ENCODE data around the gene TRPC4AP.

Gene TRPC4AP

DNA sequence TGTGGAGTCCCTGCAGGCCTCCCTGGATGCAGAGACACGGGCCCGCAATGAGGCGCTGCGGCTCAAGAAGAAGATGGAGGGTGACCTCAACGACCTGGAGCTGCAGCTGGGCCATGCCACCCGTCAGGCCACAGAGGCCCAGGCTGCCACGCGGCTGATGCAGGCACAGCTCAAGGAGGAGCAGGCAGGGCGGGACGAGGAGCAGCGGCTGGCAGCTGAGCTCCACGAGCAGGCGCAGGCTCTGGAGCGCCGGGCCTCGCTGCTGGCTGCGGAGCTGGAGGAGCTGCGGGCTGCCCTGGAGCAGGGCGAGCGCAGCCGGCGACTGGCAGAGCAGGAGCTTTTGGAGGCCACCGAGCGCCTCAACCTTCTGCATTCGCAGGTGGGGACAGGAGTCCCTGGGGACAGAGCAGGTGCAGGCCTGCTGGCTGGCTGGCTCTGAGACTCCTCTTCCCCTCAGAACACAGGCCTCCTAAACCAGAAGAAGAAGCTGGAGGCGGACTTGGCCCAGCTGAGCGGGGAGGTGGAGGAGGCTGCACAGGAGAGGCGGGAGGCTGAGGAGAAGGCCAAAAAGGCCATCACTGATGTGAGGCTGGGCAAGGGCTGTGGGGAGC, 92.2 kb downstream of the TRPC4AP start:
- Histone ChIP-seq H3K4me1 (ENCODE audit: insufficient read depth, low read length) (no peaks in the 10 kb centered on the region), H3K36me3 (ENCODE audit: insufficient read depth, low read length) (peaks cover 12% of the 10 kb centered on the region), H3K9me3 (ENCODE audit: control insufficient read depth, insufficient read depth, low read length) (no peaks in the 10 kb centered on the region), H3K9ac (ENCODE audit: low read depth, low read length) (no peak overlapping the region)

GRCh38 chr20:34999782-35000181, 92.8 kb downstream of the TRPC4AP start:
- no peaks in the 10 kb centered on the region for H3K4me1 ChIP-seq (ENCODE audit: insufficient read depth, low read length)
- no peaks in the 10 kb centered on the region for H3K9me3 ChIP-seq (ENCODE audit: control insufficient read depth, insufficient read depth, low read length)
- no peak overlapping the region for H3K9ac ChIP-seq (ENCODE audit: low read depth, low read length)
- peaks cover 10% of the 10 kb centered on the region for H3K36me3 ChIP-seq (ENCODE audit: insufficient read depth, low read length)

DNA sequence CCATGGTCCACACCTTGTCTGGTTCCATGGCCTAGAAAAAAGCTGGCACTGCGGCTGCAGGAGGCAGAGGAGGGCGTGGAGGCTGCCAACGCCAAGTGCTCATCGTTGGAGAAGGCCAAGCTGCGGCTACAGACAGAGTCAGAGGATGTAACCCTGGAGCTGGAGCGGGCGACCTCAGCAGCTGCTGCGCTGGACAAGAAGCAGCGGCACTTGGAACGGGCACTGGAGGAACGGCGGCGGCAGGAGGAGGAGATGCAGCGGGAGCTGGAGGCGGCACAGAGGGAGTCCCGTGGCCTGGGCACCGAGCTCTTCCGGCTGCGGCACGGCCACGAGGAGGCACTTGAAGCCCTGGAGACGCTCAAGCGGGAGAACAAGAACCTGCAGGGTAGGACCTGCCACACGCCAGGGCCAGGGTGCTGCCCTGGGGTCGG, 93.6 kb downstream of the TRPC4AP start:
- Histone ChIP-seq H3K9ac (ENCODE audit: low read depth, low read length) (no peak overlapping the region), H3K36me3 (ENCODE audit: insufficient read depth, low read length) (peaks cover 5% of the 10 kb centered on the region; the same call in 1 of the 2 replicates), H3K4me1 (ENCODE audit: insufficient read depth, low read length) (no peaks in the 10 kb centered on the region), H3K9me3 (ENCODE audit: control insufficient read depth, insufficient read depth, low read length) (no peaks in the 10 kb centered on the region)

DNA sequence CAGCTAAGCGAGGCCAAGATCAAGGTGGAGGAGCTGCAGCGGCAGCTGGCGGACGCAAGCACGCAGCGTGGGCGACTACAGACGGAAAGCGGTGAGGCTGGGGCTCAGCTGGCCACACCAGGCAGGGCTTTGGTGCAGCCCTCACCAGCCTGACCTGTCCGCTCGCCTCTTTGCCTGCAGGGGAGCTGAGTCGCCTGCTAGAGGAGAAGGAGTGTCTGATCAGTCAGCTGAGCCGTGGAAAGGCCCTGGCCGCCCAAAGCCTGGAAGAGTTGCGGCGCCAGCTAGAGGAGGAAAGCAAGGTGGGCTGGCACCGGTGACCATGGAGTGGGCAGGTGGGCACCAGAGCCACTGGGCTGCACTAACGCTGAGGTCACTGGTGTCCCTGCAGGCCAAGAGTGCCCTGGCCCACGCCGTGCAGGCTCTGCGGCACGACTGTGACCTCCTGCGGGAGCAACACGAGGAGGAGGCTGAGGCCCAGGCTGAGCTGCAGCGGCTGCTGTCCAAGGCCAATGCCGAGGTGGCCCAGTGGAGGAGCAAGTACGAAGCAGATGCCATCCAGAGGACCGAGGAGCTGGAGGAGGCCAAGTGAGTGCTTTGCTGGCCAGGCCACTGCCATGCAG, 94.2 kb downstream of the TRPC4AP start:
- Histone ChIP-seq H3K36me3 (ENCODE audit: insufficient read depth, low read length) (peaks cover 5% of the 10 kb centered on the region; the same call in 1 of the 2 replicates), H3K9me3 (ENCODE audit: control insufficient read depth, insufficient read depth, low read length) (no peaks in the 10 kb centered on the region)

DNA sequence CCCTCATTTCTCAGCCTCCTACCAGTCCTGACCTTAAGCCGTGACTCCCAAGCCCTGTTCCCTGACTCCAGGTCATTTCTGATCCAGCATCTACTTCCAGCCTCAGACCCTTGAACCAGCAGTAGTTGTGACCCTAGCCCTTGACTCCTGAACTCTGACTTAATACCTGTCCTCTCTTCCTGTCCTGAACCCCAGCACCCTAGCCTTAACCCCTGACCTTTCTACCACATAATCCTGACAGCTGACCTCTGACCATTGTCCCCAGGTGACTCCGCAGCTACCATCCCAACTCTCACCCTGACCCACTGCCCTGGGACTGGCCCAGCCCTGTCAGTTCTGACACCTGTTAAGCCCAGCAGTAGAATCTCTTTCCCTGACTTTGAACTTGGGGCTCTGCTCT, 94.8 kb downstream of the TRPC4AP start:
- no peak overlapping the region for H3K9ac ChIP-seq (ENCODE audit: low read depth, low read length)
- H3K36me3 ChIP-seq (ENCODE audit: insufficient read depth, low read length) = peaks cover 5% of the 10 kb centered on the region; the same call in 1 of the 2 replicates
- no peaks in the 10 kb centered on the region for H3K9me3 ChIP-seq (ENCODE audit: control insufficient read depth, insufficient read depth, low read length)
- H3K4me1 ChIP-seq (ENCODE audit: insufficient read depth, low read length) = no peaks in the 10 kb centered on the region

More for the DNA sequence above, 94.2 kb downstream of the TRPC4AP start:
- Histone ChIP-seq H3K9ac (ENCODE audit: low read depth, low read length) (no peak overlapping the region), H3K4me1 (ENCODE audit: insufficient read depth, low read length) (no peaks in the 10 kb centered on the region)

- no peak overlapping the region for H3K9ac ChIP-seq (ENCODE audit: low read depth, low read length)
- H3K9me3 ChIP-seq (ENCODE audit: control insufficient read depth, insufficient read depth, low read length) = no peaks in the 10 kb centered on the region
- peaks cover 5% of the 10 kb centered on the region; the same call in 1 of the 2 replicates for H3K36me3 ChIP-seq (ENCODE audit: insufficient read depth, low read length)
- H3K4me1 ChIP-seq (ENCODE audit: insufficient read depth, low read length) = no peaks in the 10 kb centered on the region
Observed at GRCh38 chr20:34997131-34997561, 95.5 kb downstream of the TRPC4AP start.

DNA sequence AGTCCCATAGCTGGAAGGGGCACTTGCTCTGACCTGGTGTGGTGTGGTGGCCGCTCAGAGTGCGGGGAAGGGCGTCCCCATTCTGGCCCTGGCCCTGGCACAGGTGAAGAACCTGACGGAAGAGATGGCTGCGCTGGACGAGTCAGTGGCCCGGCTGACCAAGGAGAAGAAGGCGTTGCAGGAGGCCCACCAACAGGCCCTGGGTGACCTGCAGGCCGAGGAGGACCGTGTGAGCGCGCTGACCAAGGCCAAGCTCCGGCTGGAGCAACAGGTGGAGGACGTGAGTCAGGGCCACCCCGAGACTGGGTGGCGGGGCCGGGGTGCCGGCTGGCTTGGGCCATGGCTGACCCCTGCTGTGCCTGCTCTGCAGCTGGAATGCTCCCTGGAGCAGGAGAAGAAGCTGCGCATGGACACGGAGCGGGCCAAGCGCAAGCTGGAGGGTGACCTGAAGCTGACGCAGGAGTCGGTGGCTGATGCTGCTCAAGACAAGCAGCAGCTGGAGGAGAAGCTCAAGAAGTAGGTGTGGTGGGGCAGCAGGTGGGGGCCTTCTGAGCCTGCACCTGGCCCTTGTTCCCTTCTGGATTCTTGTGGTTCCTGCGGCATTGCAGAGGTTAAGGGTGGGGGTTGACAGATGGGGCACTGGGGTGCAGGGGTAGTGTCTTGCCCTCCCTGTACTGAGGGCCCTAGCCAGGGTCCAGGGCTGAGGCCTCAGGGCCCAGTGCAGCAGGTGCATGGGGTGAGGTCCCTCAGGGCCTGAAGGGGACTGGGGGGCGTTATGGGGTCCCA, 96.2 kb downstream of the TRPC4AP start:
- no peaks in the 10 kb centered on the region for H3K4me1 ChIP-seq (ENCODE audit: insufficient read depth, low read length)
- H3K36me3 ChIP-seq (ENCODE audit: insufficient read depth, low read length) = 0 out of 2 replicates have a peak, but pooled peaks cover under 1% of the 10 kb centered on the region
- H3K9me3 ChIP-seq (ENCODE audit: control insufficient read depth, insufficient read depth, low read length) = no peaks in the 10 kb centered on the region
- no peak overlapping the region for H3K9ac ChIP-seq (ENCODE audit: low read depth, low read length)

GRCh38 chr20:34995696-34996095, 96.9 kb downstream of the TRPC4AP start:
- H3K36me3 ChIP-seq (ENCODE audit: insufficient read depth, low read length) = no peaks in the 10 kb centered on the region
- H3K9me3 ChIP-seq (ENCODE audit: control insufficient read depth, insufficient read depth, low read length) = no peaks in the 10 kb centered on the region
- no peak overlapping the region for H3K9ac ChIP-seq (ENCODE audit: low read depth, low read length)
- H3K4me1 ChIP-seq (ENCODE audit: insufficient read depth, low read length) = no peaks in the 10 kb centered on the region

DNA sequence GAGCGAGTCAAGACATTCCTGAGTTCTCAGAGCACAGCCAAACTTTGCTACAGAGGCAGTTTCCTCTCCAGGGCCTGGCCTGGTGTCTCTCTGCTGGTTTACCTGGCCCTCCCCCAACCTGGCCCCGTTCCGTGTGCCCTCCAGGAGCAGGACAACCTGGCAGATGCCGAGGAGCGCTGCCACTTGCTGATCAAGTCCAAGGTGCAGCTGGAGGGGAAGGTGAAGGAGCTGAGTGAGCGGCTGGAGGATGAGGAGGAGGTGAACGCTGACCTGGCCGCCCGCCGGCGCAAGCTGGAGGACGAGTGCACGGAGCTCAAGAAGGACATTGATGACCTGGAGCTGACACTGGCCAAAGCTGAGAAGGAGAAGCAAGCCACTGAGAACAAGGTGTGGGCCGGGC, 97.4 kb downstream of the TRPC4AP start:
- no peaks in the 10 kb centered on the region for H3K36me3 ChIP-seq (ENCODE audit: insufficient read depth, low read length)
- H3K9me3 ChIP-seq (ENCODE audit: control insufficient read depth, insufficient read depth, low read length) = no peaks in the 10 kb centered on the region
- no peak overlapping the region for H3K9ac ChIP-seq (ENCODE audit: low read depth, low read length)
- H3K4me1 ChIP-seq (ENCODE audit: insufficient read depth, low read length) = no peaks in the 10 kb centered on the region

DNA sequence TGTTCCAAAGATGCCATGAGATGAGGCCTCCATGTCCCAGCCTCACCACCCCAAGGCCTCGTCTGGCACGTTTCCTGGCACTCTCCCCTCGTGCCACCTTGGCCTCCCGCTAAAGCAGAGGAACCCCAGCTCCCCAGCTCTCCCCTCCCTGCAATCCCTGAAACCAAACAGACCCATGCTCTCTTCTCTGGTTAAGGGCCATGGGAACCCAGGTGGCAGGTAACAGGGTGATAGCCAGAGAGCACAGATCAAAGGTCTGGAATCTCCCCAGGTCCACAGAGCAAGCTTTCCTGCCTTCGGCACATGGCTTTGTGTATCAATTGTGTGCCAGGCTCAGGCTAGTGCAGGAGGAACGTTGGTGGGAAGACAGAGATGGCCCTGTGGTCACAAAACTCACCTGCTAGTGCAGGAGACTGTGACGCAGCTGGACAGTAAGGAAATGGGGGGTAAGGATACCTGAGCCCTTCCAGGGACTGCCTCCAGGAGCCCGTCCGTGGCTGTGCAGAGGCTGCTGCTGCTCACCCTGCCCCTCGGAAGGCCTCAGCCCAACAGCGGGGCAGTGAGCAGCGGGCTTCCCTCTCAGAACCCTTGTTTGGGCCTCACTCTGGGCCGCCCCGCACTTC, 98.0 kb downstream of the TRPC4AP start:
- no peaks in the 10 kb centered on the region for H3K4me1 ChIP-seq (ENCODE audit: insufficient read depth, low read length)
- no peaks in the 10 kb centered on the region for H3K36me3 ChIP-seq (ENCODE audit: insufficient read depth, low read length)
- no peaks in the 10 kb centered on the region for H3K9me3 ChIP-seq (ENCODE audit: control insufficient read depth, insufficient read depth, low read length)
- no peak overlapping the region for H3K9ac ChIP-seq (ENCODE audit: low read depth, low read length)

- no peaks in the 10 kb centered on the region for H3K36me3 ChIP-seq (ENCODE audit: insufficient read depth, low read length)
- H3K9me3 ChIP-seq (ENCODE audit: control insufficient read depth, insufficient read depth, low read length) = no peaks in the 10 kb centered on the region
- H3K9ac ChIP-seq (ENCODE audit: low read depth, low read length) = no peak overlapping the region
- H3K4me1 ChIP-seq (ENCODE audit: insufficient read depth, low read length) = no peaks in the 10 kb centered on the region
Observed at GRCh38 chr20:34993941-34994508, 98.6 kb downstream of the TRPC4AP start.

DNA sequence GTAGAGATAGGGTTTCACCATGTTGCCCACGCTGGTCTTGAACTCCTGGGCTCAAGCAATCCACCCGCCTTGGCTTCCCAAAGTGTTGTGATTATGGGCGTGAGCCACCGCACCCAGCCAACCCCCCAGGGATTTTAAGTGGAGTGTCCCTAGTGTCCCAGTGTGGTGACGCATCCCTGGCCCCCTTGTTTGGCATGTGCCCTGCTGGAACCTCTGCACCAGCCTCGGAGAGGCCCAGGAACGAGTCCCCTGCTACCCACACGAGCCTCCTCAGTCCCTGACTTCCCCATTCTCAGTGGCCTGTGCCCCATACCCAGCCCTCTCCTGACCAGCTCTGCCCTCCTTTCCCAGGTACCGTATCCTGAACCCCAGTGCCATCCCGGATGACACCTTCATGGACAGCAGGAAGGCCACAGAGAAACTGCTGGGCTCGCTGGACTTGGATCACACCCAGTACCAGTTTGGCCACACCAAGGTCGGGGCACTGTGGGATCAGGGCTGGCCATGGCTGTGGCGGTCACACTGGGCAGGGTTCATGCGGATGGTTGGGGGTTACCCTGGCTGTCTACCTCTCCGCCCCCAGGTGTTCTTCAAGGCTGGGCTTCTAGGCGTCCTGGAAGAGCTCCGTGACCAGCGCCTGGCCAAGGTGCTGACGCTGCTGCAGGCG, 99.7 kb downstream of the TRPC4AP start:
- no peaks in the 10 kb centered on the region for H3K4me1 ChIP-seq (ENCODE audit: insufficient read depth, low read length)
- no peaks in the 10 kb centered on the region for H3K9me3 ChIP-seq (ENCODE audit: control insufficient read depth, insufficient read depth, low read length)
- no peaks in the 10 kb centered on the region for H3K36me3 ChIP-seq (ENCODE audit: insufficient read depth, low read length)
- no peak overlapping the region for H3K9ac ChIP-seq (ENCODE audit: low read depth, low read length)

- Histone ChIP-seq H3K9me3 (ENCODE audit: control insufficient read depth, insufficient read depth, low read length) (no peaks in the 10 kb centered on the region), H3K9ac (ENCODE audit: low read depth, low read length) (no peak overlapping the region), H3K36me3 (ENCODE audit: insufficient read depth, low read length) (no peaks in the 10 kb centered on the region), H3K4me1 (ENCODE audit: insufficient read depth, low read length) (no peaks in the 10 kb centered on the region)
Observed at GRCh38 chr20:34990661-34991214, 101.9 kb downstream of the TRPC4AP start.
